PC-3 (cell line): ENCODE data around the gene EYS. TPM values are rescaled to one million over a fixed set of nuclear protein-coding genes. Genes with fewer than 3 reads are reported as not detected.

Source experiments
- ATAC-seq: fragments of 200-7000 bp; cut with Tn5 transposase; 2 replicates; pipeline ENCODE4 v1.9.1; 2020; ENCODE audit warnings: mild to moderate bottlenecking, moderate library complexity
- BruUV-seq: library from RNA; stranded (reverse); fragments of 400-500 nt; replicated peaks from 2 replicates; lab custom pipeline; 2021; lab: Mats Ljungman, UMichigan
- CTCF ChIA-PET: fragments of 300-600 bp; sonication (Branson Sonifier 250); formaldehyde crosslinking; loops from one replicate; lab custom pipeline; 2022; ENCODE audit warnings: antibody characterized with exemption; lab: Charles Lee
- POLR2A ChIA-PET: fragments of 300-600 bp; sonication (Branson Sonifier 250); formaldehyde crosslinking; loops from one replicate; lab custom pipeline; 2022; ENCODE audit warnings: antibody characterized with exemption; ENCODE audit not compliant: unreplicated experiment; lab: Charles Lee
- DNase-seq: peaks from one replicate; pipeline ENCODE4 v3.0.0-alpha.2; 2015
- H2AFZ ChIP-seq: fragments of 300-600 bp; sonication (generic); 2 replicates; pipeline ENCODE4 v1.6.0; 2016; ENCODE audit warnings: antibody characterized with exemption, low read length
- H3F3A ChIP-seq: fragments of 300-600 bp; sonication (generic); one replicate; pipeline ENCODE4 v1.6.0; 2017; ENCODE audit warnings: antibody characterized with exemption, low read length, control low read depth, mild to moderate bottlenecking; ENCODE audit not compliant: unreplicated experiment
- H3K27ac ChIP-seq: fragments of 300-600 bp; sonication (generic); 2 replicates; pipeline ENCODE4 v1.5.1; 2016; ENCODE audit warnings: mild to moderate bottlenecking, low read length
- H3K27me3 ChIP-seq: fragments of 300-600 bp; sonication (generic); 2 replicates; pipeline ENCODE4 v1.6.1; 2016; ENCODE audit warnings: low read length, mixed read lengths
- H3K36me3 ChIP-seq: fragments of 300-600 bp; sonication (generic); 2 replicates; pipeline ENCODE4 v1.6.1; 2016; ENCODE audit warnings: low read depth, mixed run types, low read length, mixed read lengths
- H3K4me1 ChIP-seq: fragments of 300-600 bp; sonication (generic); 2 replicates; pipeline ENCODE4 v1.5.1; 2016; ENCODE audit warnings: low read length; ENCODE audit not compliant: insufficient read depth
- H3K4me2 ChIP-seq: fragments of 300-600 bp; sonication (generic); 2 replicates; pipeline ENCODE4 v1.6.0; 2016; ENCODE audit warnings: low read length
- H3K4me3 ChIP-seq: fragments of 300-600 bp; sonication (generic); 2 replicates; pipeline ENCODE4 v1.5.1; 2016; ENCODE audit warnings: mild to moderate bottlenecking, low read length, mixed read lengths
- H3K79me2 ChIP-seq: fragments of 300-600 bp; sonication (generic); 2 replicates; pipeline ENCODE4 v1.6.1; 2017; ENCODE audit warnings: low read length, mixed read lengths
- H3K9ac ChIP-seq: fragments of 300-600 bp; sonication (generic); 2 replicates; pipeline ENCODE4 v1.6.0; 2016; ENCODE audit warnings: mild to moderate bottlenecking, low read length
- H3K9me2 ChIP-seq: fragments of 300-600 bp; sonication (generic); replicated peaks from 2 replicates; pipeline ENCODE4 v1.6.1; 2016; ENCODE audit warnings: mixed run types, low read length, mixed read lengths
- H3K9me3 ChIP-seq: fragments of 300-600 bp; sonication (generic); 2 replicates; pipeline ENCODE4 v1.6.1; 2016; ENCODE audit warnings: low read length, mixed read lengths
- H4K20me1 ChIP-seq: fragments of 300-600 bp; sonication (generic); 2 replicates; pipeline ENCODE4 v1.6.1; 2016; ENCODE audit warnings: low read length, mixed read lengths
- CTCF ChIP-seq: fragments of 300-600 bp; sonication (generic); conservative IDR thresholded peaks from 2 replicates; pipeline ENCODE4 v1.5.1; 2017; ENCODE audit warnings: antibody characterized with exemption, low read depth, mild to moderate bottlenecking, low read length
- EZH2 ChIP-seq: fragments of 300-600 bp; sonication (generic); IDR thresholded peaks from one replicate; pipeline ENCODE4 v1.6.1; 2017; ENCODE audit warnings: antibody characterized with exemption, mild to moderate bottlenecking, low read length; ENCODE audit not compliant: unreplicated experiment
- EZH2phosphoT487 ChIP-seq: fragments of 300-600 bp; sonication (generic); IDR thresholded peaks from 2 replicates; pipeline ENCODE4 v1.6.1; 2018; ENCODE audit warnings: mild to moderate bottlenecking, antibody characterized with exemption, low read length, borderline replicate concordance
- intact Hi-C: fragments of 100-400 bp; cut with micrococcal nuclease; formaldehyde crosslinking; loops from 2 replicates; pipeline ENCODE4 v1.9.0; 2023
- total RNA-seq: library from RNA; depleted of rRNA; stranded (reverse); fragments of >200 nt; gene quantifications from 2 replicates; pipeline ENCODE4 v1.2.3, GENCODE V29; 2014

EYS gene
- total RNA-seq, 1 experiment from 2014 or later: 0.07 TPM

- H3K9me2 ChIP-seq: no peaks in the 10 kb centered on the region
- DNase-seq (no peak), ATAC-seq (no peak)
- H4K20me1 ChIP-seq: no peaks in the 10 kb centered on the region
- CTCF ChIA-PET: no interaction called here
- H3K36me3 ChIP-seq: no peaks in the 10 kb centered on the region
- no peak overlapping the region for H2AFZ ChIP-seq
- no peak for TF ChIP-seq CTCF
- TF ChIP-seq EZH2phosphoT487: no peak
- TF ChIP-seq EZH2: no peak
- H3K4me3 ChIP-seq: no peak overlapping the region
- no peaks in the 10 kb centered on the region for H3K27me3 ChIP-seq
- H3K4me1 ChIP-seq: no peaks in the 10 kb centered on the region
- no TSS peak for BruUV-seq
- no peak overlapping the region for H3K27ac ChIP-seq
- H3K4me2 ChIP-seq: no peak overlapping the region
- intact Hi-C loops: no loop called here
- no peak overlapping the region for H3K9ac ChIP-seq
- no peaks in the 10 kb centered on the region for H3F3A ChIP-seq
- POLR2A ChIA-PET: no interaction called here
- H3K9me3 ChIP-seq: no peaks in the 10 kb centered on the region
- H3K79me2 ChIP-seq: no peaks in the 10 kb centered on the region
These were observed 758.8 kb downstream of the EYS start for GRCh38 chr6:64948261-64948660.

GRCh38 chr6:64945450-64945849 is 761.6 kb downstream of the EYS start:
- Histone ChIP-seq H3K4me1 (no peaks in the 10 kb centered on the region), H3K9me3 (no peaks in the 10 kb centered on the region), H4K20me1 (no peaks in the 10 kb centered on the region), H3K27me3 (no peaks in the 10 kb centered on the region), H3K79me2 (no peaks in the 10 kb centered on the region), H3K4me2 (no peak overlapping the region), H3K36me3 (no peaks in the 10 kb centered on the region), H3K9me2 (no peaks in the 10 kb centered on the region), H3K9ac (no peak overlapping the region), H3K4me3 (no peak overlapping the region), H2AFZ (no peak overlapping the region), H3K27ac (no peak overlapping the region), H3F3A (no peaks in the 10 kb centered on the region)
- ATAC-seq (no peak), DNase-seq (no peak)
- intact Hi-C loops: no loop called here
- TF ChIP-seq CTCF (no peak), EZH2phosphoT487 (no peak), EZH2 (no peak)
- POLR2A ChIA-PET: no interaction called here
- no TSS peak for BruUV-seq
- CTCF ChIA-PET: no interaction called here

DNA sequence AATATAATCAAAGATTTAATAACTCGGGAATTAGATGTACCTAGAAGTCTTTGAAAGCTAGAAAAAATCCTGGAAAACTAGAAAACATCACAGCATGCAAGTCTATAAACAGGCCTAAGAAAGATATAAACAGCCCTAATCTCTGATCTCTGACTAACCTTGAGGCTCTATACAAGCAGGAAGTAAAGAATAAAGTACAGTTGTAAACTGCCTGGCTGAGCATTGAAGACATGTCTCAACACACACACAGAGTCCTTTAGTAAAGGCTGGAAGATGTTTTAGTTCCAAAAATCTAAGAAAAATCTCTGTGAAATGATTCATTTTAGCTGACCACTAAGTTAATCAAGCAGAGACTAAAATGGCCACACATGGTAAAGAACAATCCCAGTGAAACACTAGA is 774.5 kb downstream of the EYS start:
- no peaks in the 10 kb centered on the region for H3K9me3 ChIP-seq
- no peak overlapping the region for H3K4me2 ChIP-seq
- no peaks in the 10 kb centered on the region for H3K36me3 ChIP-seq
- no peak overlapping the region for H2AFZ ChIP-seq
- no peaks in the 10 kb centered on the region for H3F3A ChIP-seq
- ChIA-PET POLR2A (no interaction called here), CTCF (no interaction called here)
- H3K79me2 ChIP-seq: no peaks in the 10 kb centered on the region
- H3K27me3 ChIP-seq: no peaks in the 10 kb centered on the region
- H4K20me1 ChIP-seq: no peaks in the 10 kb centered on the region
- no peak overlapping the region for H3K27ac ChIP-seq
- DNase-seq: no peak
- H3K9ac ChIP-seq: no peak overlapping the region
- no TSS peak for BruUV-seq
- H3K4me1 ChIP-seq: no peaks in the 10 kb centered on the region
- ATAC-seq: no peak
- intact Hi-C loops: no loop called here
- no peak overlapping the region for H3K4me3 ChIP-seq
- TF ChIP-seq CTCF (no peak), EZH2 (no peak), EZH2phosphoT487 (no peak)
- no peaks in the 10 kb centered on the region for H3K9me2 ChIP-seq
